PFSK-1 (cell line): ENCODE results near the gene KDM6B.

ENCODE experiments used
- FOXP2 ChIP-seq: optimal IDR thresholded peaks from 2 replicates; pipeline ENCODE3; 2011; ENCODE audit warnings: borderline replicate concordance, control low read depth, inconsistent platforms; ENCODE audit not compliant: insufficient read depth; ENCODE audit errors: extremely low read length, extremely low read depth
- POLR2AphosphoS5 ChIP-seq: IDR thresholded peaks from 2 replicates; pipeline ENCODE4 v1.6.1; 2012; ENCODE audit warnings: low read depth, mild to moderate bottlenecking, control low read depth, low read length, moderate library complexity
- SIN3A ChIP-seq: IDR thresholded peaks from 2 replicates; pipeline ENCODE4 v1.6.1; 2012; ENCODE audit warnings: mild to moderate bottlenecking, low read length, moderate library complexity, borderline replicate concordance; ENCODE audit not compliant: insufficient read depth
- TAF1 ChIP-seq: IDR thresholded peaks from 2 replicates; pipeline ENCODE4 v1.6.1; 2012; ENCODE audit warnings: low read length, control low read depth, borderline replicate concordance; ENCODE audit not compliant: insufficient read depth
- TF ChIP-seq, protein P1 (sequence below), 2 experiments: IDR thresholded peaks; 2 replicates each; pipeline versions ENCODE4 v1.6.1 to v1.8.0; 2011 to 2012; ENCODE audit warnings: low read depth in 2 of 2, low read length in 2 of 2, control low read depth in 1 of 2, inconsistent platforms in 1 of 2, mild to moderate bottlenecking in 1 of 2, moderate library complexity in 1 of 2; ENCODE audit not compliant: insufficient read depth in 1 of 2

- TF ChIP-seq, protein P1, sequence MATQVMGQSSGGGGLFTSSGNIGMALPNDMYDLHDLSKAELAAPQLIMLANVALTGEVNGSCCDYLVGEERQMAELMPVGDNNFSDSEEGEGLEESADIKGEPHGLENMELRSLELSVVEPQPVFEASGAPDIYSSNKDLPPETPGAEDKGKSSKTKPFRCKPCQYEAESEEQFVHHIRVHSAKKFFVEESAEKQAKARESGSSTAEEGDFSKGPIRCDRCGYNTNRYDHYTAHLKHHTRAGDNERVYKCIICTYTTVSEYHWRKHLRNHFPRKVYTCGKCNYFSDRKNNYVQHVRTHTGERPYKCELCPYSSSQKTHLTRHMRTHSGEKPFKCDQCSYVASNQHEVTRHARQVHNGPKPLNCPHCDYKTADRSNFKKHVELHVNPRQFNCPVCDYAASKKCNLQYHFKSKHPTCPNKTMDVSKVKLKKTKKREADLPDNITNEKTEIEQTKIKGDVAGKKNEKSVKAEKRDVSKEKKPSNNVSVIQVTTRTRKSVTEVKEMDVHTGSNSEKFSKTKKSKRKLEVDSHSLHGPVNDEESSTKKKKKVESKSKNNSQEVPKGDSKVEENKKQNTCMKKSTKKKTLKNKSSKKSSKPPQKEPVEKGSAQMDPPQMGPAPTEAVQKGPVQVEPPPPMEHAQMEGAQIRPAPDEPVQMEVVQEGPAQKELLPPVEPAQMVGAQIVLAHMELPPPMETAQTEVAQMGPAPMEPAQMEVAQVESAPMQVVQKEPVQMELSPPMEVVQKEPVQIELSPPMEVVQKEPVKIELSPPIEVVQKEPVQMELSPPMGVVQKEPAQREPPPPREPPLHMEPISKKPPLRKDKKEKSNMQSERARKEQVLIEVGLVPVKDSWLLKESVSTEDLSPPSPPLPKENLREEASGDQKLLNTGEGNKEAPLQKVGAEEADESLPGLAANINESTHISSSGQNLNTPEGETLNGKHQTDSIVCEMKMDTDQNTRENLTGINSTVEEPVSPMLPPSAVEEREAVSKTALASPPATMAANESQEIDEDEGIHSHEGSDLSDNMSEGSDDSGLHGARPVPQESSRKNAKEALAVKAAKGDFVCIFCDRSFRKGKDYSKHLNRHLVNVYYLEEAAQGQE (IDR thresholded peaks at IDR 0.05; ENCODE audit: insufficient read depth in 1 of 2, low read depth in 2 of 2, low read length in 2 of 2), result no peak
- TF ChIP-seq POLR2AphosphoS5 (no peak), TAF1 (no peak), SIN3A (no peak), FOXP2 (no peak)
These were observed 14.1 kb downstream of the KDM6B start for GRCh38 chr17:7848131-7848579.
